Lower leg skin (tissue), 3 donors: ENCODE results near the gene EFCC1.

Source experiments
- POLR2A ChIP-seq, 2 donors: fragments of 450-650 bp; IDR thresholded peaks; one replicate each; pipeline ENCODE4 v1.6.1; 2016 to 2017; ENCODE audit warnings: antibody characterized with exemption in 2 of 2, mild to moderate bottlenecking in 1 of 2, moderate library complexity in 1 of 2
- TF ChIP-seq, protein P1 (sequence below), 3 donors: fragments of 450-650 bp; IDR thresholded peaks; one replicate each; pipeline ENCODE4 v1.5.1; 2016; ENCODE audit warnings: antibody characterized with exemption in 3 of 3, mild to moderate bottlenecking in 3 of 3, moderate library complexity in 2 of 3

DNA sequence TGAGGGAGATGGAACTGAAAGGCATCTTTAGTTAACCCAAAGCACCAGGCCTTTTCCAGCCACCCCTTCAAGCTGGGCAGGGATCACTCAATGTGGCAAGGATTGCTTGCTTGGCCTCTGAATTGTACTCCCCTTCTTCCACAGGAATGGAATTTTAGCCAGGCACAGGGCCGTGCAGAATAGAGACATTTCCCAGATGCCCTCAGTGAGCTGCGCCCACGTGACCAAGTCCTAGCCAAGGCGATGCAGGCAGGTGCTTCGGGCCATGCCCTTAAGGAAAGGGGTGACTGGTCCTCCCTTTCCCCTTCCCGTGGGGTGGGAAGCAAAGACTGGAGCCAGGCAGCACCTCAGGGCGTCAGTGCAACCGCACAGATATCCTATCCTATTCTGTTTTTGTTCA, 77.4 kb downstream of the EFCC1 start:
- TF ChIP-seq, protein P1, sequence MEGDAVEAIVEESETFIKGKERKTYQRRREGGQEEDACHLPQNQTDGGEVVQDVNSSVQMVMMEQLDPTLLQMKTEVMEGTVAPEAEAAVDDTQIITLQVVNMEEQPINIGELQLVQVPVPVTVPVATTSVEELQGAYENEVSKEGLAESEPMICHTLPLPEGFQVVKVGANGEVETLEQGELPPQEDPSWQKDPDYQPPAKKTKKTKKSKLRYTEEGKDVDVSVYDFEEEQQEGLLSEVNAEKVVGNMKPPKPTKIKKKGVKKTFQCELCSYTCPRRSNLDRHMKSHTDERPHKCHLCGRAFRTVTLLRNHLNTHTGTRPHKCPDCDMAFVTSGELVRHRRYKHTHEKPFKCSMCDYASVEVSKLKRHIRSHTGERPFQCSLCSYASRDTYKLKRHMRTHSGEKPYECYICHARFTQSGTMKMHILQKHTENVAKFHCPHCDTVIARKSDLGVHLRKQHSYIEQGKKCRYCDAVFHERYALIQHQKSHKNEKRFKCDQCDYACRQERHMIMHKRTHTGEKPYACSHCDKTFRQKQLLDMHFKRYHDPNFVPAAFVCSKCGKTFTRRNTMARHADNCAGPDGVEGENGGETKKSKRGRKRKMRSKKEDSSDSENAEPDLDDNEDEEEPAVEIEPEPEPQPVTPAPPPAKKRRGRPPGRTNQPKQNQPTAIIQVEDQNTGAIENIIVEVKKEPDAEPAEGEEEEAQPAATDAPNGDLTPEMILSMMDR (IDR thresholded peaks at IDR 0.05) = no peak
- TF ChIP-seq POLR2A (IDR thresholded peaks at IDR 0.05) = no peak
